T47D (cell line): ENCODE data around the gene EFNA2.

Experiments
- DNase-seq, 2 experiments: peaks; one replicate each; pipeline versions ENCODE4 v3.0.0 to v3.0.0-alpha.2; 2011 to 2012; ENCODE audit warnings: low read depth in 1 of 2, low spot score in 1 of 2
- JUND ChIP-seq: IDR thresholded peaks from 2 replicates; pipeline ENCODE4 v1.6.1; 2012; ENCODE audit warnings: low read depth
- in situ Hi-C: cut with HindIII; loops from 2 replicates; pipeline ENCODE4 v1.10.0; 2016; ENCODE audit warnings: low sequenced_read_pairs, low pct_unique_long_range_greater_than_20kb

Gene EFNA2

GRCh38 chr19:1273263-1274041 is 12.2 kb upstream of the EFNA2 start:
- no peak for DNase-seq
- in situ Hi-C loops = no loop called here
- TF ChIP-seq JUND = no peak

GRCh38 chr19:1274081-1274851 is 11.4 kb upstream of the EFNA2 start:
- DNase-seq = no peak
- TF ChIP-seq JUND = no peak
- in situ Hi-C loops = no loop called here

- DNase-seq = no peak
- TF ChIP-seq JUND = no peak
- in situ Hi-C loops = no loop called here
Measured at GRCh38 chr19:1274852-1275259, 10.8 kb upstream of the EFNA2 start.

- no peak for TF ChIP-seq JUND
- DNase-seq = peak; percentile 92 to 97
- in situ Hi-C loops = no loop called here
Measured at GRCh38 chr19:1275260-1275975, 10.3 kb upstream of the EFNA2 start, which contains the start of gene FAM174C. FAM174C (plus strand) TSS chr19:1275530; CDS start chr19:1275550, 20 bp downstream.

GRCh38 chr19:1275976-1276627 is 9.6 kb upstream of the EFNA2 start:
- in situ Hi-C loops = no loop called here
- no peak for TF ChIP-seq JUND
- no peak for DNase-seq

- no peak for DNase-seq
- TF ChIP-seq JUND = no peak
- in situ Hi-C loops = no loop called here
Measured at GRCh38 chr19:1276628-1277022, 9.0 kb upstream of the EFNA2 start.

- no peak for TF ChIP-seq JUND
- in situ Hi-C loops = no loop called here
- DNase-seq = no peak
Measured at GRCh38 chr19:1277061-1277460, 8.6 kb upstream of the EFNA2 start.

GRCh38 chr19:1278074-1278473 is 7.6 kb upstream of the EFNA2 start:
- no peak for TF ChIP-seq JUND
- DNase-seq = no peak
- in situ Hi-C loops = no loop called here

- TF ChIP-seq JUND = no peak
- no peak for DNase-seq
- in situ Hi-C loops = no loop called here
Measured at GRCh38 chr19:1278713-1279660, 6.7 kb upstream of the EFNA2 start.

GRCh38 chr19:1279782-1280341 is 5.8 kb upstream of the EFNA2 start:
- in situ Hi-C loops = no loop called here
- no peak for TF ChIP-seq JUND

More at GRCh38 chr19:1279782-1280341, 5.8 kb upstream of the EFNA2 start:
- peak; percentile 82 to 83 for DNase-seq
